ENCODE results near the gene AMER2. TPM values are rescaled to one million over a fixed set of nuclear protein-coding genes. Genes with fewer than 3 reads are reported as not detected.

The AMER2 gene
- polyA plus RNA-seq, 3 donors: not detected

DNA sequence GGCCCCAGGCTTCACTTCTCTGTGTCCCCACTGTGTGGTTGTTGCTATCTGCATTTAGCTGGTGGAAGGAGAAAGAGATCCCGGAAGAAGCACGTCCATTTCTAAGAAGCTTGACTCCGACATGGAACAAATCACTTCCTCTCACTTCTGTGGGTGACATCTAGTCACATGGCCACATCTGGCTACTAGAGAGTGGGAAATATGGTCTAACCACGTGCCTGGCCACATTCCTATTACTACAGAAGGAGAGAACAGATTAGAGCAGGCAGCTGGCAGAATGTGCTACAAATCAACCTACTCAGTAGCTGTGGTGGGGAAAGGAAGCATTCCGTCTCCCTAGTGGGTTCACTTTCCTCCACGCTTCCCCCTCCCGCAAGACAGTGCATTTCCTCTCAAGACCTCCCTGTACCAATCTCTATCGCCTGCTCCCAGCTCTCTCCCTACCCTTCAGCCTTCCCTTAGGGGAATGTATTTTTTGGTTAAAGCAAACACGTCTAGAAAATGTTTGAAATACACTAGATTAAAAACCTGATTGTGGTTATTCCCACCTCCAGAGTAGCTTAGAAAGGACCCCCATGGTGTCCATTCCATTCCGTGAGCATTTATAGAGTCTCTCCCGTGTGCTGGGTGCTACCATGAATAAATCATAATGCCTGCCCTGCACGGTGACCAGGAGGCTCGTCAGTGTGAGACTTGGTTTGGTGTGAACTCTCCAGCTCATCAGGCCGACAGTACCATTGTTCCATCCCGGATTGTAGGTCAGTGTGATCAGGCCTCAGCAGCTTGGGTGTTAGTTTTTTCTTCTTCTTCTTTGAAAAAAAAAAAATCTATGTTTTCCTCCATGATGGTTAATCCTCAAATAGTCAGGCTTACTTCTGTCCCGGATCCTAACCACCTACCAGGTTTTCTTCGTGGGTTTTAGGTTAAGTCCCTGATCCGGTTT, 8.0 kb upstream of the AMER2 start:
- H3K4me3 Mint-ChIP-seq: peak overlapping the region in 1 of 2 donors; percentile 63
- peaks cover 34 to 45% (median 41%) of the 10 kb centered on the region in 3 donors for H3K27me3 Mint-ChIP-seq (ENCODE audit: low read depth in 3 of 3)
- H3K4me1 Mint-ChIP-seq: no peaks in the 10 kb centered on the region
- peaks cover 26 to 31% of the 10 kb centered on the region in 2 donors for H3K27me3 ChIP-seq (ENCODE audit: control insufficient read depth in 2 of 2, insufficient read depth in 2 of 2, low read length in 2 of 2)
- intact Hi-C loops (cut with micrococcal nuclease): no loop called here
- WGBS (ENCODE audit: insufficient coverage): 83% methylated on average over 3 of the region's 18 CpGs
- peaks cover 0 to 15% of the 10 kb centered on the region in 2 donors for H3K9me3 ChIP-seq (replicated peaks in 1 of 2; ENCODE audit: control insufficient read depth in 1 of 2, insufficient read depth in 1 of 2, low read length in 2 of 2)
- H3K27ac Mint-ChIP-seq: peak overlapping the region in 1 of 7 donors; percentile 49
- H4K20me1 ChIP-seq (ENCODE audit: insufficient read depth, low read length): no peaks in the 10 kb centered on the region
- peaks cover 2 to 20% (median 12%) of the 10 kb centered on the region in 7 donors for H3K9me3 Mint-ChIP-seq
- H3K79me2 ChIP-seq (ENCODE audit: insufficient read depth, low read length): no peaks in the 10 kb centered on the region
- H3K4me2 ChIP-seq (replicated peaks; ENCODE audit: extremely low read depth, low read length, poor library complexity, severe bottlenecking): no peak overlapping the region
- H3K36me3 Mint-ChIP-seq: no peaks in the 10 kb centered on the region
- H3K36me3 ChIP-seq (replicated peaks in 1 of 2; ENCODE audit: control insufficient read depth in 1 of 2, insufficient read depth in 2 of 2, low read length in 2 of 2): no peaks in the 10 kb centered on the region
- no peak overlapping the region for H3K27ac ChIP-seq (ENCODE audit: low read depth in 1 of 2, low read length in 2 of 2)
- H3K4me3 ChIP-seq (replicated peaks in 1 of 3; ENCODE audit: low read depth in 2 of 3, low read length in 3 of 3): no peak overlapping the region
- no peak overlapping the region for H2AFZ ChIP-seq (ENCODE audit: insufficient read depth, low read depth, low read length, poor library complexity, severe bottlenecking)
- no peaks in the 10 kb centered on the region for H3K4me1 ChIP-seq (ENCODE audit: control insufficient read depth in 1 of 2, insufficient read depth in 2 of 2, low read length in 2 of 2)
- TF ChIP-seq CTCF (IDR thresholded peaks at IDR 0.05): no peak
- no peak for DNase-seq
- H3K9ac ChIP-seq (ENCODE audit: insufficient read depth, low read length, poor library complexity, severe bottlenecking): no peak overlapping the region

DNA sequence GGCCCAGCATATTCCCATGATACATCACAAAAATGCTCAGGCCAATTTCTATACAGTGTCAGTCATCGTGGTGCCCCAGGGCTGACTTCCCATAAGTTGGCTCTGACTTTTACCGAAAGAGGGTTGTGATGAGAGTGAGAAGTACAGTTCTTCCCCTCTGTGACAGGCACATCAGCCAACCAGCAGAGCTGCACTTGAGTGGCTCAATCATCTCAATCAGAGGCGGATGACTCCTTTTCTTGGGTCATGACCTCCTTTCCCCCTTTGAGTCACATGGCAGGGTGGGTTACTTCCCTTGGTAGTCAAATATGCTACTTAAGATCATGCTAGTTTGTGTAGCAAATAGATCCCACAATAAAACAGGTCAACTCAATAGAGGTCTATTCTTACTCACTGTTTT, 6.9 kb upstream of the AMER2 start:
- Histone ChIP-seq H3K9ac (ENCODE audit: insufficient read depth, low read length, poor library complexity, severe bottlenecking) (no peak overlapping the region), H3K79me2 (ENCODE audit: insufficient read depth, low read length) (no peaks in the 10 kb centered on the region), H3K36me3 (replicated peaks in 1 of 2; ENCODE audit: control insufficient read depth in 1 of 2, insufficient read depth in 2 of 2, low read length in 2 of 2) (no peaks in the 10 kb centered on the region), H4K20me1 (ENCODE audit: insufficient read depth, low read length) (no peaks in the 10 kb centered on the region), H3K9me3 (replicated peaks in 1 of 2; ENCODE audit: control insufficient read depth in 1 of 2, insufficient read depth in 1 of 2, low read length in 2 of 2) (peaks cover 0 to 15% of the 10 kb centered on the region in 2 donors), H2AFZ (ENCODE audit: insufficient read depth, low read depth, low read length, poor library complexity, severe bottlenecking) (no peak overlapping the region), H3K4me1 (ENCODE audit: control insufficient read depth in 1 of 2, insufficient read depth in 2 of 2, low read length in 2 of 2) (no peaks in the 10 kb centered on the region), H3K27me3 (ENCODE audit: control insufficient read depth in 2 of 2, insufficient read depth in 2 of 2, low read length in 2 of 2) (peaks cover 30 to 32% of the 10 kb centered on the region in 2 donors), H3K4me2 (replicated peaks; ENCODE audit: extremely low read depth, low read length, poor library complexity, severe bottlenecking) (no peak overlapping the region), H3K4me3 (replicated peaks in 1 of 3; ENCODE audit: low read depth in 2 of 3, low read length in 3 of 3) (no peak overlapping the region), H3K27ac (ENCODE audit: low read depth in 1 of 2, low read length in 2 of 2) (no peak overlapping the region)
- Mint-ChIP-seq H3K4me1 (no peaks in the 10 kb centered on the region), H3K36me3 (no peaks in the 10 kb centered on the region), H3K27ac (no peak overlapping the region), H3K27me3 (ENCODE audit: low read depth in 3 of 3) (peaks cover 32 to 54% (median 37%) of the 10 kb centered on the region in 3 donors), H3K4me3 (no peak overlapping the region), H3K9me3 (peaks cover 2 to 22% (median 13%) of the 10 kb centered on the region in 7 donors)
- intact Hi-C loops (cut with micrococcal nuclease): no loop called here
- WGBS (ENCODE audit: insufficient coverage): no CpG with 5 or more reads among the region's 3 CpGs
- DNase-seq: no peak
- TF ChIP-seq CTCF (IDR thresholded peaks at IDR 0.05): no peak

Data from CD14-positive monocyte (primary cell).